Measurements from ENCODE around the gene ALOX5AP. TPM values are rescaled to one million over a fixed set of nuclear protein-coding genes. Genes with fewer than 3 reads are reported as not detected.

Gene ALOX5AP
- total RNA-seq, 6 experiments from 2014 or later, result not detected

DNA sequence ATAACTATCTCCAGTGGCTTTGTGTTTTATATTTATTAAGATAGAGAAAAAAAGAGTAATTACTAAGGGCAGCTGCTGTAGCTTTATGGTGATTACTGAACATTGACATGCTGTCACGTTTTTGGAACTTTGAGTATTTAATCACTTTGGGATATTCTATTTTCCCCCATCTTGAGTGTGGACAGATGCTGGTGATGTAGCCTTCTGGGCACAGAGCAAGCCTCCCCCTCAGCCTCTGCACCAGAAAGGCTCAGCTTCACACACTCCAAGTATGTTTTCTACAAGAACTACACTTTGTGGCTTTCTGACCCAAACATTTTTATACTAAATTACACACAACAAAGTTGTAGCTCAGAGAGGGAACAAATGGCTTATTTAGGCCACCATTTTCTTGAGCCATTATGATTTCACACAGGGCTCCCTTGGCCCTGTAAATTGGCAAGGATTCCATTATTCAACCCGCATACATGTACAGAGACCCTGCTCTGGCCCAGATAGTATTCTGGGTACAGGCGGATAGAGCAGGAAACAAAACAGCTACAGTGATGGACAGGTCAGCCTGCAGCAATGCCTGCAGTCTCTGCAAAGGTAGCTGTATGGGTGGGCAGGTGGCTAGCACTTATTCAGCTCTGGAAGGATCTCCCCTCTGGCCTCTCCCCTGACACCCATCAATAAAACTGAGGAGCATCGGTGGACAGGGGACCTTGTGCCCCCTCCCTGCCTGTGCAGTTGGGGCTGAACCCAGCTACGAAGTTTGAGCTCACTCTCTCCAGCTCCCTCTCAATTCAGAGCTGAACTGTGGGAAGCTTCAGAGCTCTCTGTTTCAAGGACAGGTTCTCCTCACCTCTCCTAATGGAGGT is 1.3 kb downstream of the ALOX5AP start:
- Mint-ChIP-seq H3K27me3 (ENCODE audit: insufficient read depth) (peaks cover 14% of the 10 kb centered on the region), H3K36me3 (ENCODE audit: low read depth) (no peaks in the 10 kb centered on the region), H3K9me3 (no peaks in the 10 kb centered on the region), H3K4me1 (ENCODE audit: low read depth) (peaks cover 28% of the 10 kb centered on the region), H3K4me3 (no peak overlapping the region), H3K27ac (no peak overlapping the region)
- DNase-seq, result no peak
- no peak for TF ChIP-seq CTCF (IDR thresholded peaks at IDR 0.05)

DNA sequence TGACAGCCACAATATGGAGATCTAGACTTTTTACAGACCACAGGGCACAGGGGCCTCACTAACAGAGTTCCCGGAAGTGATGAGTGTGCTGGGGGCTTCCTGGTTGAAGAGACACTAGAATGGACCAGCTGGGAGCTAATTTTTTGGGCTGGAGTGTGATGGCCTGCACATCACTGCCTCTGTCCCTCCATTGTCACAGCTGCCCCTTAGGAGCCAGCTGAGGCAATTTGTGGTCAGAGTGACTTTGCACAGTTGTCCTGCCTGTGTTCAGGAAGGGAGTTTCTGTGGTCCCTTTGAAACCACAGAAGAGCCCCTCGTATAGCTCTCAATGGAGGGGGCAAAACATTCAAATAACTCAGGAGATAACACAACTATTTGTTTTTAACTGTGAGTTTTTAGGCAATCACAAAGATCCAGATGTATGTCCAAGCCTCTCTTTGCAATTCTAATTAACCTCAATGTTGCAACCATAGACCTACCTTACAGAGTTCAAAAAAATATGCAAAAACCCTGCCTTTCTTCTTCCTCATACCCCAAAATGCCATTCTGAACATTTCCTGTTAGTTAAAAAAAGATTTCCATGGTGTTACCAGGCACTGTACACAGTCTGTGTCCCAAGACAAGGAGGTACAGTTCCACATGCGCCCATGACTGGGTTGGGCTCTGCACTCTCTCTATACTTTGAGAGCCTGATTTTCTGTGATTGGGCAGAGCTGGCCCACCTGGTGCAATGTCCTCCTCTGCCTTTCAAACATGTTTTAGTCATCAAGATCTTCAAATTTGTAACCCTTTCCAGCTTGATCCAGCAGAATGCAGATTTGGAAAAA is 2.4 kb downstream of the ALOX5AP start:
- Mint-ChIP-seq H3K9me3 (no peaks in the 10 kb centered on the region), H3K36me3 (ENCODE audit: low read depth) (no peaks in the 10 kb centered on the region), H3K4me3 (no peak overlapping the region), H3K27ac (no peak overlapping the region), H3K4me1 (ENCODE audit: low read depth) (peaks cover 29% of the 10 kb centered on the region), H3K27me3 (ENCODE audit: insufficient read depth) (peaks cover 14% of the 10 kb centered on the region)
- TF ChIP-seq CTCF (IDR thresholded peaks at IDR 0.05), result no peak
- no peak for DNase-seq

GRCh38 chr13:30738526-30739236 is 3.3 kb downstream of the ALOX5AP start:
- no peaks in the 10 kb centered on the region for H3K9me3 Mint-ChIP-seq
- no peak overlapping the region for H3K27ac Mint-ChIP-seq
- TF ChIP-seq CTCF (IDR thresholded peaks at IDR 0.05), result no peak

DNA sequence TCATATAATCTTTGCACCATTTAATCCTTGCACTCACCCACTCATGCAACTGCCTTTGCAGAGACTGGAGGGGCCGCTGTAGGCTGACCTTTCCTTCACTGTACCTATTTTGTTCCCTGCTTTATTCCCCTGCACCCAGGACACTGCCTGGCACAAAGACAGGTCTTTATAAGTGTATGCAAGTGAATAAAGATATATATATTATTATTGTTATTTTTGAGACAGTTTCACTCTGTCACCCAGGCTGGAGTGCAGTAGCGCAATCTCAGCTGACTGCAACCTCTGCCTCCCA is 3.8 kb downstream of the ALOX5AP start:
- Mint-ChIP-seq H3K4me1 (ENCODE audit: low read depth) (peaks cover 41% of the 10 kb centered on the region), H3K36me3 (ENCODE audit: low read depth) (no peaks in the 10 kb centered on the region), H3K4me3 (no peak overlapping the region), H3K27me3 (ENCODE audit: insufficient read depth) (peaks cover 10% of the 10 kb centered on the region), H3K9me3 (no peaks in the 10 kb centered on the region), H3K27ac (no peak overlapping the region)
- no peak for DNase-seq
- no peak for TF ChIP-seq CTCF (IDR thresholded peaks at IDR 0.05)

More at GRCh38 chr13:30738526-30739236, 3.3 kb downstream of the ALOX5AP start:
- H3K27me3 Mint-ChIP-seq (ENCODE audit: insufficient read depth), result peaks cover 13% of the 10 kb centered on the region
- H3K4me3 Mint-ChIP-seq, result no peak overlapping the region
- H3K36me3 Mint-ChIP-seq (ENCODE audit: low read depth), result no peaks in the 10 kb centered on the region
- no peak for DNase-seq
- H3K4me1 Mint-ChIP-seq (ENCODE audit: low read depth), result peaks cover 39% of the 10 kb centered on the region

- Mint-ChIP-seq H3K4me3 (peak overlapping the region; percentile 54), H3K4me1 (ENCODE audit: low read depth) (peaks cover 41% of the 10 kb centered on the region), H3K27ac (peak overlapping the region; percentile 63), H3K27me3 (ENCODE audit: insufficient read depth) (peaks cover 7% of the 10 kb centered on the region), H3K36me3 (ENCODE audit: low read depth) (no peaks in the 10 kb centered on the region), H3K9me3 (no peaks in the 10 kb centered on the region)
- peak; percentile 55 for DNase-seq
- 0 out of 2 replicates have a peak, but pooled peaks have one; percentile 18 for TF ChIP-seq CTCF (IDR thresholded peaks at IDR 0.05)
These were observed 4.7 kb downstream of the ALOX5AP start for GRCh38 chr13:30739761-30740642.
